GM12872 (cell line): ENCODE data around the gene SEC22A.

Experiments used
- CTCF ChIP-seq: IDR thresholded peaks from 3 replicates; pipeline ENCODE4 v1.5.1; 2011; ENCODE audit warnings: low read depth, mild to moderate bottlenecking, low read length, moderate library complexity; ENCODE audit not compliant: insufficient read depth

SEC22A gene

GRCh38 chr3:123285066-123285465 is 83.3 kb downstream of the SEC22A start:
- no peak for TF ChIP-seq CTCF

GRCh38 chr3:123285479-123285878 is 83.7 kb downstream of the SEC22A start:
- TF ChIP-seq CTCF = no peak

- TF ChIP-seq CTCF = no peak
These were observed 84.2 kb downstream of the SEC22A start for GRCh38 chr3:123285931-123286307.

- peak; percentile 90 for TF ChIP-seq CTCF
These were observed 84.7 kb downstream of the SEC22A start for GRCh38 chr3:123286308-123287023.

GRCh38 chr3:123287051-123287961 is 85.6 kb downstream of the SEC22A start:
- no peak for TF ChIP-seq CTCF

GRCh38 chr3:123287962-123288302 is 86.2 kb downstream of the SEC22A start:
- TF ChIP-seq CTCF = no peak

GRCh38 chr3:123289391-123290106 is 87.8 kb downstream of the SEC22A start:
- TF ChIP-seq CTCF = no peak
